Measurements from ENCODE around the gene CCDC106.

GRCh38 chr19:55613930-55614710 lies 33.9 kb upstream of the CCDC106 start:
- no peak for TF ChIP-seq CTCF (IDR thresholded peaks at IDR 0.05)
- TF ChIP-seq POLR2A (IDR thresholded peaks at IDR 0.05), result no peak

Data from adrenal gland (tissue), 5 donors.